K562 (cell line): ENCODE results near the gene MYO1D. TPM values are rescaled to one million over a fixed set of nuclear protein-coding genes. Genes with fewer than 3 reads are reported as not detected.

Experiments
- BCL6 ChIP-seq: fragments of 250-450 bp; sonication (Bioruptor Pico); IDR thresholded peaks from 2 replicates; pipeline ENCODE4 v1.4.0; 2020
- CCAR2 ChIP-seq: fragments of 200-400 bp; formaldehyde crosslinking; IDR thresholded peaks from 2 replicates; pipeline ENCODE4 v1.6.1; 2017; ENCODE audit warnings: mild to moderate bottlenecking, low read depth, low read length
- ELF2 ChIP-seq: fragments of 250-450 bp; sonication (Bioruptor Pico); IDR thresholded peaks from 2 replicates; pipeline ENCODE4 v1.5.0; 2021; ENCODE audit warnings: mild to moderate bottlenecking
- GATAD2B ChIP-seq: fragments of 450-650 bp; IDR thresholded peaks from 2 replicates; pipeline ENCODE4 v1.6.1; 2017; ENCODE audit warnings: mild to moderate bottlenecking, borderline replicate concordance
- RBM25 ChIP-seq: fragments of 200-400 bp; formaldehyde crosslinking; IDR thresholded peaks from 2 replicates; pipeline ENCODE4 v1.6.1; 2018; ENCODE audit warnings: low read length, low read depth, moderate library complexity; ENCODE audit not compliant: severe bottlenecking
- SIN3A ChIP-seq, 2 experiments: fragments of 150-350 bp in 1 of 2; IDR thresholded peaks; 2 replicates each; pipeline ENCODE4 v1.6.1; 2011 to 2016; ENCODE audit warnings: borderline replicate concordance in 2 of 2, low read depth in 2 of 2, low read length in 2 of 2, mild to moderate bottlenecking in 2 of 2, moderate library complexity in 2 of 2; ENCODE audit not compliant: control insufficient read depth in 1 of 2
- ZBED1 ChIP-seq: IDR thresholded peaks from 2 replicates; pipeline ENCODE4 v1.6.1; 2014
- ZC3H8 ChIP-seq: fragments of 450-650 bp; IDR thresholded peaks from 2 replicates; pipeline ENCODE4 v1.6.1; 2017
- ZKSCAN8 ChIP-seq: fragments of 200-800 bp; sonication (Bioruptor generic); IDR thresholded peaks from 2 replicates; pipeline ENCODE4 v1.6.1; 2016; ENCODE audit warnings: missing genetic modification characterization, missing compliant biosample characterization
- ZNF146 ChIP-seq: IDR thresholded peaks from one replicate; pipeline ENCODE4 v1.6.1; 2018; ENCODE audit warnings: missing compliant biosample characterization; ENCODE audit not compliant: unreplicated experiment
- ZNF24 ChIP-seq: fragments of 450-650 bp; IDR thresholded peaks from 2 replicates; pipeline ENCODE4 v1.6.1; 2016
- ZNF274 ChIP-seq: IDR thresholded peaks from 2 replicates; pipeline ENCODE4 v1.6.1; 2011; ENCODE audit warnings: low read depth, mild to moderate bottlenecking, low read length, moderate library complexity, borderline replicate concordance
- ZNF551 ChIP-seq: fragments of 250-450 bp; sonication (Bioruptor Pico); IDR thresholded peaks from 2 replicates; pipeline ENCODE4 v1.5.0; 2021; ENCODE audit warnings: mild to moderate bottlenecking, moderate library complexity
- ZNF584 ChIP-seq: fragments of 200-800 bp; sonication (Bioruptor generic); IDR thresholded peaks from 2 replicates; pipeline ENCODE4 v1.6.1; 2016; ENCODE audit warnings: low read depth, mild to moderate bottlenecking, missing genetic modification characterization, missing compliant biosample characterization
- polyA plus RNA-seq, 8 experiments: library from polyadenylated mRNA; depleted of rRNA in 4 of 8; stranded (reverse) in 5 of 8; unstranded in 3 of 8; fragments of >200 nt; fragmentation: Nextera tagmentation in 2 of 8; fragmentation: Illumina TruSeq in 1 of 8; extraction: Ambion mirVana in 2 of 8; extraction: Trizol in 1 of 8; gene quantifications; 2 replicates each; pipeline versions ENCODE4 v1.2.1 to v1.2.3, GENCODE V29; 2011 to 2014; ENCODE audit warnings: inconsistent platforms in 1 of 8, missing spikeins in 1 of 8
- total RNA-seq, 7 experiments: library from RNA; depleted of rRNA in 6 of 7; stranded (reverse); fragments of >200 nt in 6 of 7; fragmentation: Illumina TruSeq in 2 of 7; extraction: Trizol in 2 of 7; gene quantifications; 2 replicates each; pipeline versions ENCODE4 v1.2.1 to v1.2.3, GENCODE V29; 2011 to 2021; ENCODE audit warnings: low replicate concordance in 1 of 7
- TF ChIP-seq, protein P1 (sequence below): sonication (generic); formaldehyde crosslinking; IDR thresholded peaks from 2 replicates; pipeline ENCODE4 v1.8.1; 2023; ENCODE audit warnings: mild to moderate bottlenecking, missing genetic modification reagents
- TF ChIP-seq, protein P2 (sequence below): sonication (generic); formaldehyde crosslinking; IDR thresholded peaks from 2 replicates; pipeline ENCODE4 v1.8.0; 2022; ENCODE audit warnings: missing genetic modification reagents, mild to moderate bottlenecking, moderate library complexity, borderline replicate concordance
- TF ChIP-seq, protein P3 (sequence below): fragments of 450-650 bp; formaldehyde crosslinking; IDR thresholded peaks from 2 replicates; pipeline ENCODE4 v1.4.0; 2022; ENCODE audit warnings: missing genetic modification characterization
- TF ChIP-seq, protein P4 (sequence below): fragments of 450-650 bp; IDR thresholded peaks from 2 replicates; pipeline ENCODE4 v1.6.1; 2016; ENCODE audit warnings: missing biosample characterization, missing genetic modification characterization
- TF ChIP-seq, protein P5 (sequence below): fragments of 450-650 bp; IDR thresholded peaks from 2 replicates; pipeline ENCODE4 v1.7.0; 2016; ENCODE audit warnings: borderline replicate concordance
- TF ChIP-seq, protein P6 (sequence below), 2 experiments: fragments of 450-650 bp; IDR thresholded peaks; 2 replicates each; pipeline ENCODE4 v1.6.1; 2016

Gene MYO1D
- total and polyA plus RNA-seq, 9 of the 15 experiments (the other 6 are each of a cell fraction or from before 2014, with no cell fraction given) = 2.1 to 71.2 (median 45.4) TPM

DNA sequence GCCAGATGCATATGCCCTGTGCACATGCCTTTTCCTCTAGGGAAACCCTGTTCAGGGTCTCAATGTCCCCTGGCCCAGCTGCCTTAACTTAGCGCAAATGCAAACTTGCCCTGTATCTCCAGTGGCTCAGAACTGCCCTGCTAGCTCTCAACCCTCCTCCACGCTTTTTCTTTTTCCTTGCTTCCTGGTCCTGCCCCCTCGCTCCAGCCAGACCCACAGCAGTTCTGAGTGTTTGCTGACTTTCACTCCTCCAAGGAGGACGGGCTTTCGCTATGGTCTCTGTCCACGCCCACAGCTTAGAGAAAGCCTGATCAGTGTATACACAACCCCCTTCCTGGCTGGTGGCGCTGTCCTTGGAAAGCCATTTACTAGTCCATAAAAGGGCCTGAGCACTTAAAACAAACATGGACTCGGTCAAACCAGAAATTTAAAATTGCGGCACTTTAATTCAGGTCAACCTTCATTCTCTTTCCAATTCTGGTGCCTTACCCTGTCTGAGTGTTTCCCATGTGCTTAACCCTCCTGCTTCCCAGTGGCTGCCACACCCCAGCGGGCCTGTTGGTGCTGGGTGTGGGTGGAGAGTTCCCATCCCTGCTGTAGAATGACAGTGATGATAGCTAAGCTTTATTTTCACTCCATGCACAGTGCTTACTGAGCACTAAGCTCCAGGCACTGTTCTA, 35.4 kb upstream of the MYO1D start (continued):
- TF ChIP-seq ZNF584 (CRISPR knock-in tag) (peak; percentile 81), ZC3H8 (no peak), BCL6 (no peak), ELF2 (CRISPR knock-in tag) (no peak), CCAR2 (no peak), ZNF274 (no peak), ZKSCAN8 (CRISPR knock-in tag) (peak; percentile 33; the same call in 1 of the 2 replicates), RBM25 (no peak), ZNF146 (CRISPR knock-in tag) (no peak), ZNF24 (no peak), GATAD2B (no peak), ZBED1 (no peak), ZNF551 (no peak), SIN3A (IDR thresholded peaks at IDR 0.05; ENCODE audit: borderline replicate concordance in 2 of 2, control insufficient read depth in 1 of 2, low read depth in 2 of 2, low read length in 2 of 2) (0 out of 4 replicates have a peak, but pooled peaks of 1 of the 2 experiments have one; percentile 34)
- TF ChIP-seq, protein P1, sequence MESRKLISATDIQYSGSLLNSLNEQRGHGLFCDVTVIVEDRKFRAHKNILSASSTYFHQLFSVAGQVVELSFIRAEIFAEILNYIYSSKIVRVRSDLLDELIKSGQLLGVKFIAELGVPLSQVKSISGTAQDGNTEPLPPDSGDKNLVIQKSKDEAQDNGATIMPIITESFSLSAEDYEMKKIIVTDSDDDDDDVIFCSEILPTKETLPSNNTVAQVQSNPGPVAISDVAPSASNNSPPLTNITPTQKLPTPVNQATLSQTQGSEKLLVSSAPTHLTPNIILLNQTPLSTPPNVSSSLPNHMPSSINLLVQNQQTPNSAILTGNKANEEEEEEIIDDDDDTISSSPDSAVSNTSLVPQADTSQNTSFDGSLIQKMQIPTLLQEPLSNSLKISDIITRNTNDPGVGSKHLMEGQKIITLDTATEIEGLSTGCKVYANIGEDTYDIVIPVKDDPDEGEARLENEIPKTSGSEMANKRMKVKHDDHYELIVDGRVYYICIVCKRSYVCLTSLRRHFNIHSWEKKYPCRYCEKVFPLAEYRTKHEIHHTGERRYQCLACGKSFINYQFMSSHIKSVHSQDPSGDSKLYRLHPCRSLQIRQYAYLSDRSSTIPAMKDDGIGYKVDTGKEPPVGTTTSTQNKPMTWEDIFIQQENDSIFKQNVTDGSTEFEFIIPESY (CRISPR knock-in tag) = no peak
- TF ChIP-seq, protein P2, sequence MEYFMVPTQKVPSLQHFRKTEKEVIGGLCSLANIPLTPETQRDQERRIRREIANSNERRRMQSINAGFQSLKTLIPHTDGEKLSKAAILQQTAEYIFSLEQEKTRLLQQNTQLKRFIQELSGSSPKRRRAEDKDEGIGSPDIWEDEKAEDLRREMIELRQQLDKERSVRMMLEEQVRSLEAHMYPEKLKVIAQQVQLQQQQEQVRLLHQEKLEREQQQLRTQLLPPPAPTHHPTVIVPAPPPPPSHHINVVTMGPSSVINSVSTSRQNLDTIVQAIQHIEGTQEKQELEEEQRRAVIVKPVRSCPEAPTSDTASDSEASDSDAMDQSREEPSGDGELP (CRISPR knock-in tag) = peak; percentile 50; the same call in 1 of the 2 replicates
- TF ChIP-seq, protein P3, sequence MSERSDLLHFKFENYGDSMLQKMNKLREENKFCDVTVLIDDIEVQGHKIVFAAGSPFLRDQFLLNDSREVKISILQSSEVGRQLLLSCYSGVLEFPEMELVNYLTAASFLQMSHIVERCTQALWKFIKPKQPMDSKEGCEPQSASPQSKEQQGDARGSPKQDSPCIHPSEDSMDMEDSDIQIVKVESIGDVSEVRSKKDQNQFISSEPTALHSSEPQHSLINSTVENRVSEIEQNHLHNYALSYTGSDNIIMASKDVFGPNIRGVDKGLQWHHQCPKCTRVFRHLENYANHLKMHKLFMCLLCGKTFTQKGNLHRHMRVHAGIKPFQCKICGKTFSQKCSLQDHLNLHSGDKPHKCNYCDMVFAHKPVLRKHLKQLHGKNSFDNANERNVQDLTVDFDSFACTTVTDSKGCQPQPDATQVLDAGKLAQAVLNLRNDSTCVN (CRISPR knock-in tag) = 0 out of 2 replicates have a peak, but pooled peaks have one; percentile 53
- TF ChIP-seq, protein P4, sequence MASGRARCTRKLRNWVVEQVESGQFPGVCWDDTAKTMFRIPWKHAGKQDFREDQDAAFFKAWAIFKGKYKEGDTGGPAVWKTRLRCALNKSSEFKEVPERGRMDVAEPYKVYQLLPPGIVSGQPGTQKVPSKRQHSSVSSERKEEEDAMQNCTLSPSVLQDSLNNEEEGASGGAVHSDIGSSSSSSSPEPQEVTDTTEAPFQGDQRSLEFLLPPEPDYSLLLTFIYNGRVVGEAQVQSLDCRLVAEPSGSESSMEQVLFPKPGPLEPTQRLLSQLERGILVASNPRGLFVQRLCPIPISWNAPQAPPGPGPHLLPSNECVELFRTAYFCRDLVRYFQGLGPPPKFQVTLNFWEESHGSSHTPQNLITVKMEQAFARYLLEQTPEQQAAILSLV = no peak
- TF ChIP-seq, protein P5, sequence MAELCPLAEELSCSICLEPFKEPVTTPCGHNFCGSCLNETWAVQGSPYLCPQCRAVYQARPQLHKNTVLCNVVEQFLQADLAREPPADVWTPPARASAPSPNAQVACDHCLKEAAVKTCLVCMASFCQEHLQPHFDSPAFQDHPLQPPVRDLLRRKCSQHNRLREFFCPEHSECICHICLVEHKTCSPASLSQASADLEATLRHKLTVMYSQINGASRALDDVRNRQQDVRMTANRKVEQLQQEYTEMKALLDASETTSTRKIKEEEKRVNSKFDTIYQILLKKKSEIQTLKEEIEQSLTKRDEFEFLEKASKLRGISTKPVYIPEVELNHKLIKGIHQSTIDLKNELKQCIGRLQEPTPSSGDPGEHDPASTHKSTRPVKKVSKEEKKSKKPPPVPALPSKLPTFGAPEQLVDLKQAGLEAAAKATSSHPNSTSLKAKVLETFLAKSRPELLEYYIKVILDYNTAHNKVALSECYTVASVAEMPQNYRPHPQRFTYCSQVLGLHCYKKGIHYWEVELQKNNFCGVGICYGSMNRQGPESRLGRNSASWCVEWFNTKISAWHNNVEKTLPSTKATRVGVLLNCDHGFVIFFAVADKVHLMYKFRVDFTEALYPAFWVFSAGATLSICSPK = no peak
- TF ChIP-seq, protein P6, sequence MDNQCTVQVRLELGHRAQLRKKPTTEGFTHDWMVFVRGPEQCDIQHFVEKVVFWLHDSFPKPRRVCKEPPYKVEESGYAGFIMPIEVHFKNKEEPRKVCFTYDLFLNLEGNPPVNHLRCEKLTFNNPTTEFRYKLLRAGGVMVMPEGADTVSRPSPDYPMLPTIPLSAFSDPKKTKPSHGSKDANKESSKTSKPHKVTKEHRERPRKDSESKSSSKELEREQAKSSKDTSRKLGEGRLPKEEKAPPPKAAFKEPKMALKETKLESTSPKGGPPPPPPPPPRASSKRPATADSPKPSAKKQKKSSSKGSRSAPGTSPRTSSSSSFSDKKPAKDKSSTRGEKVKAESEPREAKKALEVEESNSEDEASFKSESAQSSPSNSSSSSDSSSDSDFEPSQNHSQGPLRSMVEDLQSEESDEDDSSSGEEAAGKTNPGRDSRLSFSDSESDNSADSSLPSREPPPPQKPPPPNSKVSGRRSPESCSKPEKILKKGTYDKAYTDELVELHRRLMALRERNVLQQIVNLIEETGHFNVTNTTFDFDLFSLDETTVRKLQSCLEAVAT (IDR thresholded peaks at IDR 0.05) = no peak
